Glomerular visceral epithelial cell (primary cell): ENCODE results near the gene NCSTN.
A peak's percentile ranks its signal among the peaks of the same experiment; 100 is the strongest.
"Not testable (repeated sequence)": the region's sequence is repeated elsewhere in the genome, so short reads cannot be mapped to it uniquely, and the experiment has no call there.

Experiments
- DNase-seq: peaks from one replicate; pipeline ENCODE4 v3.0.0-alpha.2; 2016; ENCODE audit errors: extremely low spot score

NCSTN gene

DNA sequence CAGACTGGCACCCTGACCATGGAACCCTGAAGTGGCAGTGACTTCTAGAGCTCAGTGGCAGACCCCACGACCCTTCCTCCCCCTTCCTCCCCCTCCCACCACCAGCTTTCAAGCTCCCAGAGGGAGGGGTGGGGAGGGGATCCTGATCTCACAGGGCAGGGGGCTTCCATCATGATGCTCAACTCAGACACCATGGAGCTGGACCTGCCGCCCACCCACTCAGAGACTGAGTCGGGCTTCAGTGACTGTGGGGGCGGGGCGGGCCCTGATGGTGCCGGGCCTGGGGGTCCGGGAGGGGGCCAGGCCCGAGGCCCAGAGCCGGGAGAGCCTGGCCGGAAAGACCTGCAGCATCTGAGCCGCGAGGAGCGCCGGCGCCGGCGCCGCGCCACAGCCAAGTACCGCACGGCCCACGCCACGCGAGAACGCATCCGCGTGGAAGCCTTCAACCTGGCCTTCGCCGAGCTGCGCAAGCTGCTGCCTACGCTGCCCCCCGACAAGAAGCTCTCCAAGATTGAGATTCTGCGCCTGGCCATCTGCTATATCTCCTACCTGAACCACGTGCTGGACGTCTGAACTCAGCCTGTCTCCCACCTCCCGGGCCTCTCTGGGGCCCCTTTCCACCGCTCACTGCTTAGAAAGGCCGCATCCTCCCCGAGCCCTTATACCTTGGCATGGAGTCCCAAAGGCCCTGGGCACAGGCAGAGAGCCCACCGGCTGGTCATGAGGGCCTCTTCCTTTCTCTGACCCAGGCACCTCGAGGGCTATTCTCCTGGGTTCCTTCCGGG is 27.6 kb downstream of the NCSTN start:
- DNase-seq: no peak

DNA sequence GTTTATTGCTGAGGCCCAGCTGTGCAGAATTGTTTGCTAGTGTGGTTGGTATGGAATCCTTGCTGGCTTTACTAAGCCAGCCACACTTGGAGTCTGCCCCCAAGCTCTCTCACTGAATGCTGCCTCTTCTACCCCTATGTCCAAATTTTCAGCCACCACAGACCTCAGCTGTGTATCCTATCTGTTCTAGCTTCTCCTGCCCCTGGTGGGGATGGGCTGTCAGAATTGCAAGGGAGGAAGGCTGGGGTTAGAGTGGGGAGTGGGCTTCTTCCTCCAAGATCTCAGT is 28.1 kb downstream of the NCSTN start:
- no peak for DNase-seq

DNA sequence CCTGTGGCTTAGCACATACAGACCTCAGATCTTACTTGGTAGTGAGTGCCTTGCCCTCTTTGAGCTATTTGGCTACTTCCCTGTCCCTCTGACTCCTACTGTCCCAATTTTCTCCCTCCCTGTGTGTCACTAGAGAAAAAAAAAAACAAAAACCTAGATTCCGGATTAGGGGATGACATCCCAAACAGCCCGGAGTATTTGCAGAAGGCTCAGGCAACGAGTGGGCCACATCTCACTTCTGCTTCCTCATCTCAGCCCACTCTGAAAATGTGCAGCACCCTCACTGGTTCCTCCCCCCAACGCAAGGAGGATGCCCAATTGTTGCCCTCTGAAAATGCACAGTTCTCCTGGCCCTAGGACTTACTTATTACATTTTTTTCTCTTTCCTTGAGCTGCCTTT is 28.6 kb downstream of the NCSTN start:
- DNase-seq: no peak

DNA sequence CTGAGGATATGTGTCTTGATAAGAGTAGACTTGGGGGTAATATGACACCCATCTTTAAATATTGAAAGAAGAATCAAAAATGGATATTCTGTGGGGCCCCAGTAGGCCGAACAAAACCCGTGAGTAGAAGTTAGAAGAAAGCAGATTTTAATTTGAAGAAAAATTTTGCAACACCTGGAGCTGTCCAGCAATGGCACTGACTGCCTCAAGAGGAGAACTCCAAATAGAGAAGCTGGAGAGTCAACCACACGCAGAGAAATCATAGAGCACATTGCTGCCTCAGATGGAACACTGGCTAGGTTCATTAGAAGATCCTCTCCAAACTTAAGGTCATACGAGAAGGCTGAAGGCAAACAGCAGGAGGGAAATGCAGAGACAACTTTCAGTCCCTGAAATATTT is 30.5 kb downstream of the NCSTN start:
- no peak for DNase-seq

DNA sequence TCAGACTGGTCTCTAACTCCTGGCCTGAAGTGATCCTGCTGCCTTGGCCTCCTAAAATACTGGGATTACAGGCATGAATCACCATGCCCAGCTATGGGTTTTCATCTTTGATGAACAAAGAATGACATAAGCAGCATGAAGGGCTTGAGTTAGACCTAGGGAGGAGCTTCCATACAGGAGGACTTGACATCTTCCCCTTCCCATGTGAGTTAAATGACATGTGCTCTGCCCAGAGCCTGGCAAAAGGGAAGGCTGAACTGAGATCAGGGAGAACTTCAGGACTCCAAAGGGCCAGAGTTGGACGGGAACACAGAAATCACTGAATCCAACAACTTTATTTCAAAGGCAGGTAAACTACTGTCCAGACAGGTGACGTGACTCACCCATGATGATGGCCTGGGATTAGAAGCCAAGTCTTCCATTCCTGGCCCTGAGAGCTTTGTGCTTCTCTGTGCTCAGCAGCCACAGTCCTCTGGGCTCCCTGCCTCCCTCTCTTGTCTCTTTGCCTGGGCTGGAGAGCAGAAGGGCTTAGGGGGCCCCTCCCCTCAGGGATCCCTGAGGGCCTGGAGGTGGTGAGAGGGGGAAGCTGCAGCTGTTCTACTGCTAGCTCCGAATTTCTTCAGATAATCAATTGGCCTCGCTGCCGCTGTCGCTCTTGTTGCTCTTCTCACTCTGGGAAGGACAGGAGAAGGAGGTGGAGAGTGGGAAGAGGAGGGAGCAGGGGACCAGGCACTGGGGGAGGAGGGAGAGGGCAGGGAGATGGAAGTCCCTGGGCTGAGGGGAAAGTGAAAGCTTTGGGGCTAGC is 31.3 kb downstream of the NCSTN start:
- DNase-seq: no peak

DNA sequence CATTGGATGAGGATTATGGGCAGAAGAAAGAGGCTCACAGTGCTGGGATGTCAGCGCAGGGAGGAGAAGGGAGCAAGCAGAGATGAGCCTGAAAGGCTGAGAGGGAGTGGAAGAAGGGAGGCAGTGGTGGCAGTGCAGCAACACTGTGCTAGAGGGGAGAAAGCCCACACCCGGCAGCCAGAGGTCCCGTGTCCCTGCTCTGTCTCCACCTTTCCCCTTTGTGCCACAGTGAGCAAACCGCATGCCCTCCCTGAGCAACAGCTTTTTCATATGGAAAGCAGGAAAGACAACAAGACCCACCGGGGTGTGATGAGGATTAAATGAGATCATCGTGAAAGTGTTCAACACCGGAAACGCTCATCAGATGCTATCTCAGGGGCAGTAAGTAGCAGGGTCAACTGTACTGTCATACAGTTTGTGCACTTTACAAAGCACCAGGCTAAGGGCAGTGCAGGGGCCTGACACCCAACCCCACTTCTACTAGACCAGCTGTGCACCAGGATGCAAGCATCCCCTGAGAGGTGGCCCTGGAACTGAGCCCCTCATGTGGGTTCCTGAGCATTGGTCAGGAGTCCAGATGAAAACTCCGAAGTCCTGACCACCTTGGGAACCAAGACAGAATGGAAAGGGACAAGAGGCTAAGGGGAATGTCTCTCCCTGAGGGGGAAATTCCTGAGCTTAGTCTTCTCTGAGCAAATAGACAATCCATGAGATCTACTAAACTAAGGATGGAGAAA is 32.8 kb downstream of the NCSTN start:
- DNase-seq: peak; percentile 71

DNA sequence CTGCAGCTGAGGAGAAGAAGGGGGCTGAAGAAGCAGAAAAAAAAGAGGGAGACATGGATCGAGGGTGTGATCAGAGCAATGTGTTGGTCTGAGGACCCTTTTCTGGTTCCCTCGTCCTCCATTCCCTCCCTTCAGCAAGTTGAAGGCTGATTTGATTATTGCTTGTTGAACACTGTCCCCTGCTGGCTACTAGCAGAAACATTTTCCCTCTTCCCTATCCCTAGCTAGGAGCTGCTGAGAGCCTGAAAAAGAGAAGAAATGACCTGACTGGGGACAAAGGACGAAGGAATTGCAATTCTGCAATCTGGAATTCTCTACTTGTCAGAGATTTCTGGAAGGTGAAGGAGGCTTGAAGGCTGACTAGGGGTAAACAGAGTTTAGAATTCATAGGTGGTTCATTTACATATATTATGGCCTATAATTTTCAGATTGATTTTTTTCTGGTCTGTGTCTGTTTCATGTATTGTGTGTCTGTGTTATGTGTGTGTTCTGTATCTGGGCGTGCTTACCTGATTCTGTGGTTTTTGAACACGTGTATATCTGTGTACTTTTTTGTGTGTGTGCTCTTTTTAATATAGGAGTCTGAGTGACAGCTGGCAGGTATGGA is 33.4 kb downstream of the NCSTN start:
- peak; percentile 67 for DNase-seq

DNA sequence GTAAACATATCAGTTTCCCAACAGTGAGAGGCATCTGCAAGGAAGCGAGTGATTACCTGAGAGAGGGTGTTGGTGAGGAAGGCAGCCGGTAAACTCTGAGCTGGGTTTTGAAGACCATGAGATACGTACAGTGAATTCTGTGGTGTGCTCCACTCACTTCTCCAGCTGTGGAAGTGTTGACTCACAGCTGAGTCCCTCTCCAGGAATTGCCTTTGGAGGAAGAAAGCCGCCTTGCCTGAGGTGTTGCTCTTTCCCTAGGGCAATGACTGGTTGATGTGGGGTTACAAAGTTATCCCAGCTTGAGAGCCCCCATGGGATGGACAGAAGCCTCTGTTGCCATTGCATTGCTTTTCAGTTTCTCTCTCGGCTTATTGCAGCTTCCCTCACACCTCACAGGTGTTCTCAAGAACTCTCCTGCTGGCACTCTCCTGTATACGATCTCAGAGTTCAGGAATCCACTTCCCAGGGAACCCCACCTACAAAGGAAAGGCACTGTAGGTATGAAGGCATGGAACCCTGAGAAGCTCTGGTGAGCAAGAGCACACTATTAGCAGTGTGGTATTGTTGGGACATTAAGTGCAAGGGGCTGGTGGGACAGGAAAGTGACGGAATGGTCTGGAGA is 34.5 kb downstream of the NCSTN start:
- DNase-seq: peak; percentile 35

DNA sequence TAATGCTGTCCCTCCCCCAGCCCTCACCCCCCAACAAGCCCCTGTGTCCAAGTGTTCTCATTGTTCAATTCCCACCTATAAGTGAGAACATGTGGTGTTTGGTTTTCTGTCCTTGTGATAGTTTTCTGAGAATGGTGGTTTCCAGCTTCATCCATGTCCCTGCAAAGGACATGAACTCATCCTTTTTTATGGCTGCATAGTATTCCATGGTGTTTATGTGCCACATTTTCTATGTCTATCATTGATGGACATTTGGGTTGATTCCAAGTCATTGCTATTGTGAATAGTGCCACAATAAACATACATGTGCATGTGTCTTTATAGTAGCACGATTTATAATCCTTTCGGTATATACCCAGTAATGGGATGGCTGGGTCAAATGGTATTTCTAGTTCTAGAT is 41.6 kb downstream of the NCSTN start:
- not testable (repeated sequence) for DNase-seq

DNA sequence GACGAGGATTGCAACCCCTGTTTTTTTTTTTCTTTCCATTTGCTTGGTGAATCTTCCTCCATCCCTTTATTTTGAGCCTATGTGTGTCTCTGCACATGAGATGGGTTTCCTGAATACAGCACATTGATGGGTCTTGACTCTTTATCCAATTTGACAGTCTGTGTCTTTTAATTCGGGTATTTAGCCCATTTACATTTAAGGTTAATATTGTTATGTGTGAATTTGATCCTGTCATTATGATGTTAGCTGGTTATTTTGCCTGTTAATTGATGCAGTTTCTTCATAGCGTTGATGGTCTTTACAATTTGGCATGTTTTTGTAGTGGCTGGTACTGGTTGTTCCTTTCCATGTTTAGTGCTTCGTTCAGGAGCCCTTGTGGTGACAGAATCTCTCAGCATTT is 45.2 kb downstream of the NCSTN start:
- not testable (repeated sequence) for DNase-seq

DNA sequence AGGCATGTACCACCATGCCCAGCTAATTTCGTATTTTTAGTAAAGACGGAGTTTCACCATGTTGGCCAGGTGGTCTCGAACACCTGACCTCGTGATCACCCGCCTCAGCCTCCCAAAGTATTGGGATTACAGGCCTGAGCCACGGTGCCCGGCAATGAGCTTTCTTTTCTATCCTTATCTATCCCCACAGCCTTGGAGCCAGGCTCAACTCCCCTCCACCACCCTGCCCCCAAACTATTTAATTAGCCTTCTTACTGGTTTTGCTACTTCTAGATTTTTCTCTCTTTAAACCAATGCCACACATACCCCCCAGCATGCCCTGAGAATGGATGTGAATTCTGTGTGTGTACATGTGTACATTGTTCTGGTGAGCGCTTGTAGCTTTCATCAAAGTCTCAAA is 51.5 kb downstream of the NCSTN start:
- no peak for DNase-seq

DNA sequence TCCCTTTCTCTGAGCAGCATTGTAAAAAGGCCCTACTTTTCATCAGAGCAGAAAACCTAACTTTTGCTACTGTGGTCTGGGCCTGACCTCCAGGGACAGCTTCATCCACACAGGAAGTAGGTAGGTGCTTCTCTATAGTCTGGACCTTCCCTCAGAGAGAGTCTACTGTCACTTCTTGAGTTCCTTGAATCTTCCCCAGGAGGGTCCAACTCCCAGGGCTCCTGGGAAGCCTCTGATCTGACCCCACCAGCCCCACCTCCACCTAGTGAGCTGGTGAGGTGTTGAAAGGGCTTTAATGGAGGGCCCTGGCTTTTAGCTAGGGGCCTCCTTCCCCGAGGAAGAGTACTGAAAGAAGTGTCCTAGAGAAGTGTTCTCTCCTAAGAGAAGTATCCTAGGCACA is 54.5 kb downstream of the NCSTN start:
- no peak for DNase-seq

DNA sequence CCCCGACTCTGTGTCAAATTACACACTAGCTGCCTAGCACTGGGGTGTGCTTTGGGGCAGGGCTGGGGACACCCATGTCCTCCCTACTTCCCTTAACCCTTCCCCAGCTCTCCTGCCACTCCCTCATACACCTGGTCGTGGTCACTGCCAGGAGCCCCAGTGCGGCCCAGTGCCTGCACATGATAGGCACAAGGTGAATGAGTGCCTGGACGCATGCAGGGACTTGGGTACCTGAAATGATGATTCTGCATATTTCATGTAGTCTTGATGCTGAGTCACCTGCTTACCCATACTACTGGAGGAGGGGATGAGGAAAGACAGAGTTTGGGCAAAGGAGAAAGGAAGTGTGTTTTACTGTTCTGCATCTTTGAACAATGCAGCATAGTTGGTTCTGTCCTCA is 55.6 kb downstream of the NCSTN start:
- DNase-seq: no peak

DNA sequence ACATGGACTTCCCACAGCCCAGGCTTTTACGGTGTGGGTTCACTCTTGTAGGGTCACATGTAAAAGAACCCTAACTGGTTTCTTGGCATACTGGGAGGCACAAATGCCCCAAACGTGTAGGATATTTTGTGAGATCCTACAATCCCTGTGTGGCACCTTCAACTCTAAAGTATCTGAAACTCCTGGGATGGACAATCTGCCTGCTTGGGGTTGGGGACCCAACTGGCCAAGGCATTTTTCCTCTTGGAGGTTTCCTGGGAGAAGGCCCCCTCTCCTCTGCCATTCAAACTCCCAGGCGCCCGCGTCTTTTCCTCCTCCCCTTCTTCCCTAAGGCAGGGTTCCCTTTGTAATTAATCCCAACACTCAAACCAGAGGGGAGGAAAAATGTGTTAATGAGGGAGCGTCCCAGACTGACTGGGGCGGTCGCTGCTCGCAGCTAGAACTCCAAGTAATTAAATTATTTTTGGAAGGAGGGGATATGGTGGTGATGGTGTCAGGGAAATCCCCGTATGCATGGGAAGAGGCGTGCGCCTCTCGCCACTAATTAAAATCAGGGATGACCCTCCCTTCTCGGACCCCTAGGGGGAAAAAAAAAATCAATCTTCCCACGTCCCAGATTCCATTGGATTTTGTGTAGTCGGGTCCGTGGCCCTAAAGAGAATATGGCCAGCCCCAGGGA is 56.5 kb downstream of the NCSTN start:
- DNase-seq: no peak

DNA sequence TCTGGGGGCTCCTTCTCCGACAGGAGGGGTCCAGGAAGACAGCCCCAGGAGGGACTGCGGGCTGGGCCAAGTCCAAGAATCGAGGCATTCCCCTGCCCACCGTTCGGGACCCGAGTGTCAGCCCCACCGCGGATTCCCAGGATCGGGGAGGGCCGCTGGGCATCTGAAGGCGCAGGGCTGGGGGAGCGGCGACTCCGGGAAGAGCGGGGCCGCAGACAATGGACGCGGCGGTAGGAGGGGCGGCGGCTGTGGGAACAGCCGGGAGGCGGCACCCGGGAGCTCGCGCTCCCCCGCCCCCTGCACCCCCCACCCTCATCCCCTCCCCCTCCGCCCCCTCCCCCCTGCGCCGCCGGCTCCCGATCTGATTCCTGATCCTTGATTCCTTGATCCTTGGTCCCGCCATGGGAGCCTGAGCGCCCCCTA is 57.1 kb downstream of the NCSTN start, which contains the start of gene VANGL2:
Gene VANGL2, plus strand, starts transcription at position 342 of the 423 bp plus-strand sequence. CDS start 15,274 bp downstream, outside the sequence.
- peak; percentile 88 for DNase-seq

DNA sequence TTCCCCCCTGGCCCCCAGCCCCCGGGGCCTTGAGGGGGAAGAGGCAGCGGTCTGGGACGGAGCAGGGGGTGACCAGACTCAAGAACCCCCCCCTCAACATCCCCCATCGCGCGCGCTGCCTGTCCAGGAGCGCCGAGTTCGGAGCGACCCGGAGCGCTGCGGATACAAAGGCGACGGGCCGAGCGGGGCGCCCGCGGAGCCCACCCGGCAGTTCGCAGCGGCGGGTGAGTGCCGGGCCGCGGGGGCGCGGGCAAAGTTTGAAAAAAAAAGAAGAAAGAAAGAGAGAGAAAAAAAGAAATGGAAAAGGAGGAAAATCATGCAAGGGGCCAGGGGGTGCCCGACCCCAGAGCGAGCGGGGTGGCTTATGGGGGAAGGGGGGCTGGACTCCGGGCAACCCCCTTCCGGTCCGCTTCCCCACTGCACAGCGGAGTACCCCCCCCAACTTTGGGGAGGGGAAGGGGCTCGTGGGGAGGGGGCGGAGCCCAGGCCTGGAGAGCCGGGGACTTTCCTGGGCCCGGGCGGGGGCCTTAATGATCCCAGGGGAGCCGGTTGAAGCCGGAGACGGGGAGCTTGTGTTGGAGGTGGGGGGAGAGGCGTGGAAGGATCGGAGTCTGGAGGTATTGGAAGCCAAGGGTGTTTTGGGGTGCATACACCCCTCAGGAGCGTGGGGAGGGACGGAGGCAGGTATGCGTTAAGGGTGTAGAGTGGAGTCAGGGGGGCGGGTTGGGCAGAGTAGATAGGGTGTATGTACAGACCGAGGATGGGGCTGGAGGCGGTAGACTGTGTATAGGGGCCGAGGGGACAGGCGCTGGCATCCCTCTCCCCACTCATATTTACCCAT is 57.7 kb downstream of the NCSTN start:
- peak; percentile 34 for DNase-seq

DNA sequence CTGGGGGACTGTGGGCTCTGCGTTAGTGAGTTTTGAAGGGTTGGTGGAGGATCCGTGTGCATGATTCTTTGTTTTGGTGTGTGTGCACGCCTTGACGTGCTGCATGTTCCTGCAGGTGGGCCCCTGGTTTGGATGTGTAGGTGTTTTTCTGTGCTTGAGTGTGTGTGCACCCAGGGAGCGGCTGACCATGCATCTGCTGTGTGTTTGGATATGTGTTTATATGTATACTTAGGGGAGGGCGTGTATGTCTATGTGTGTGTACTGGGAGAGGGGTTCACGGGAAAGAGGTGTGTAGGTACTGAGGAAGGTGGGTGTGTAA is 58.3 kb downstream of the NCSTN start:
- no peak for DNase-seq

DNA sequence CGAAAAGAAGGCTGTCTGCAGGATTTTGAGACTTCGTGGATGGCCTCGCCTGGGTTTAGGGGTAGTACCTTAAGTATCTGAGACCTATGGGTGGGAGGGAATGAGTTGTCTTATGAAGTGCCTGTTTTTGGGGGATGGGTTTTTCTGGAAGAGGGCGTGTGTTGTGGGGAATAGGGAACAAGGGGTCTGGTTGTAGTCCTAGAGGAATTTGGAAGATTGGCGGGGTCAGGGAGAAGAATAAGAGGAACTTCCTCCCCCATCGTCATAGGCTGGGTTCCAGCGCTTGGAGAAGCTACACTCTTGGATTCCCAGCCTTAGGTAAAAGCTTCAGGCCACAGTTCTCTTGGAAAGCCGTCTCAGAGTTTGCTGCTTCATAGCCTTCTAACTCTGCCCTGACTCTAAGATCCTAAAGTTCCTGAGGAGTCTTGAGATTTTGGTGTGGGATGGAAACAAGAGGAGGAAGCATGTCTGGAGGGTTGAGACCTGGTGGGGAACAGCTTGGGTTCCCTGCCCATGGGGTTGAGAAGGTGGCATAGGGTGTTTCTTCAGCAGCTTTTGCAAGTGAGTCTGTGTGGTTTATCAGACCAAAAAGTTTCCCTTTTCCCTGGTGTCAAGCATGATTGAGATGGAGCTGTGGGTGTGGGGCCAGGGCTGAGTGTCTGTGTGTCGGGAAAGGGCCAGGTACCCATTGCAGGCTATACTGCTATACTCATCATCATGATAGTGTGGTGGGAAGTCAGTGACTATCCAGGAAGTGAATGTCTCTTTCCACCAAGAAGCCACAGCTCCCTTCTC is 59.0 kb downstream of the NCSTN start:
- DNase-seq: no peak

DNA sequence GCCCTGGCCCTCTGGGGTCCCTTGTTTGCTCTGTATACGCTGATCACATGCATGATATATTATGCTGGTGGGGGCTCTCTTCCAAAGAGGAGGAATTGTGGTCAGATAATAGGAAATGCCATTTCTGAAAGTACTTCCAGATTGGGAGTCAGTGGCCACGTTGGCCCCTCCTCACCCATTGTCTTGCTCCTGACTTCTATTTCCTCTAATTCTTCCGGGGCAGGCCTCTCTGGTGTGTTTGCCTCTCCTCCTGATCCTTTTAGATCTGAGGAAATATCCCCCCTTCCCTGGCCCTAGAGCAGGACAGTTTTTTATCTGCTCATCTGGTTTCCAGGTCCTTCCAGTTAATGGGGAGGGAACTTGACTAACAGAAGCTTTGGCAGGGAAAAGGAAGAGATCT is 60.1 kb downstream of the NCSTN start:
- DNase-seq: no peak

DNA sequence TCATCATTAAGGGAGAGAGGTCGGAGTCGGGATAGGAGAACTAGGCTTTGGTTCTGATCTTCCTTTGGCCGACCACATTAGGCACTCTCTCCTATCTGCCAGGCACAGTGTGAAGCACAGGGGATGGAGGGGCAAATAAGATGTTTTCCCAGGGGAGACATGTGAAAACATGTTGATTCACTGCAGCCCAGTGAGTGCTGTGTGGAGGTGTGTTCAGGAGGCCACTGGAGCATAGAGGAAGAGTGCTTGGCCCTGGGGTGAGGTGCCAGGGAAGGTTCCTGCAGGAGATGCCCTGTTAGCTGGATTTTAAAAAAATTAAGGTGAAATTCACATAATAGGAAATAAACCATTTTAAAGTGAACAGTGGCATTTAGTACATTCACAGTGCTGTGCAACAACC is 60.9 kb downstream of the NCSTN start:
- DNase-seq: no peak
